Measurements from ENCODE around the gene PSMA7.

DNA sequence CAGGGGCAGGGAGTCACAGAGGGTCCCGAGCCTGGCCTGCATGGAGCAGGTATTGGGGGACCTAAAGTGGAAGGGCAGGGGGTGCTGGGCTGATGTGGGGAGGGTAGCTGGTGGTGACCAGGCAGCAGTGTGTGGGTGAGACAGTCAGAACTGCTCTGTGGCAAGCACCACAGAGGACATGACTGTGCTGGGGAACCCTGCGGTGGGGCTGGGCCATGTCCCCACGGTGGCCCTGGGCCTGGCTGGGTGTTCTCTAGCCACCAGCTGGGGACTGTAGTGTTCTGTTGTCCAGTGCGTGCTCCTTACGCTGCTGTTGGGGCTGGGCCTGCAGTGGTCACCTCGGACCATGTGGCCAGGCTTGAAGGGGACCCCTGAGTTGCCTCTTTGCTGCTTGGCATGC lies 3.9 kb upstream of the PSMA7 start:
- TF ChIP-seq, protein P1, sequence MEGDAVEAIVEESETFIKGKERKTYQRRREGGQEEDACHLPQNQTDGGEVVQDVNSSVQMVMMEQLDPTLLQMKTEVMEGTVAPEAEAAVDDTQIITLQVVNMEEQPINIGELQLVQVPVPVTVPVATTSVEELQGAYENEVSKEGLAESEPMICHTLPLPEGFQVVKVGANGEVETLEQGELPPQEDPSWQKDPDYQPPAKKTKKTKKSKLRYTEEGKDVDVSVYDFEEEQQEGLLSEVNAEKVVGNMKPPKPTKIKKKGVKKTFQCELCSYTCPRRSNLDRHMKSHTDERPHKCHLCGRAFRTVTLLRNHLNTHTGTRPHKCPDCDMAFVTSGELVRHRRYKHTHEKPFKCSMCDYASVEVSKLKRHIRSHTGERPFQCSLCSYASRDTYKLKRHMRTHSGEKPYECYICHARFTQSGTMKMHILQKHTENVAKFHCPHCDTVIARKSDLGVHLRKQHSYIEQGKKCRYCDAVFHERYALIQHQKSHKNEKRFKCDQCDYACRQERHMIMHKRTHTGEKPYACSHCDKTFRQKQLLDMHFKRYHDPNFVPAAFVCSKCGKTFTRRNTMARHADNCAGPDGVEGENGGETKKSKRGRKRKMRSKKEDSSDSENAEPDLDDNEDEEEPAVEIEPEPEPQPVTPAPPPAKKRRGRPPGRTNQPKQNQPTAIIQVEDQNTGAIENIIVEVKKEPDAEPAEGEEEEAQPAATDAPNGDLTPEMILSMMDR (IDR thresholded peaks at IDR 0.05), result no peak
- no peak for TF ChIP-seq EZH2 (IDR thresholded peaks at IDR 0.05; ENCODE audit: borderline replicate concordance, insufficient read depth, low read depth, low read length, poor library complexity, severe bottlenecking)
